K562 (cell line): ENCODE results near the gene PBRM1. TPM values are rescaled to one million over a fixed set of nuclear protein-coding genes. Genes with fewer than 3 reads are reported as not detected.

ENCODE experiments used
- ATAC-seq: fragments of 200-7000 bp; cut with Tn5 transposase; 3 replicates; pipeline ENCODE4 v1.9.1; 2020; ENCODE audit warnings: moderate library complexity
- BruUV-seq: library from RNA; stranded (reverse); fragments of 400-500 nt; replicated peaks from 2 replicates; lab custom pipeline; 2021; lab: Mats Ljungman, UMichigan
- CTCF ChIA-PET: fragments of 300-600 bp; formaldehyde crosslinking; extraction: SDS; loops from one replicate; lab custom pipeline; 2021; ENCODE audit warnings: low intra/inter-chr PET ratio; lab: Yijun Ruan, JAX
- POLR2A ChIA-PET: fragments of 300-600, 350-650 bp; sonication (Branson Sonifier 250); formaldehyde crosslinking; extraction: SDS; loops from one replicate; lab custom pipeline; 2021; ENCODE audit warnings: antibody characterized with exemption, inconsistent platforms; lab: Yijun Ruan, JAX
- DNase-seq, 4 experiments: peaks; one replicate each; pipeline versions ENCODE4 v3.0.0 to v3.0.0-alpha.2; 2011 to 2018; ENCODE audit warnings: low spot score in 3 of 4, mixed read lengths in 3 of 4; ENCODE audit errors: extremely low read depth in 1 of 4
- FAIRE-seq: peaks from 2 replicates; lab custom pipeline; 2011; peaks lifted over from hg19 to GRCh38; lab: Jason Lieb, UNC
- H2AFZ ChIP-seq: 2 replicates; pipeline ENCODE4 v1.6.0; 2011; ENCODE audit warnings: low read depth, low read length, control low read depth, inconsistent platforms
- H3K27ac ChIP-seq: fragments of 200-600 bp; 3 replicates; pipeline ENCODE4 v1.8.0; 2011; ENCODE audit warnings: low read depth, mild to moderate bottlenecking, control low read depth, inconsistent platforms, low read length, moderate library complexity, mixed read lengths; ENCODE audit errors: extremely low read depth
- H3K27me3 ChIP-seq, 2 experiments: fragments of 300-600 bp in 1 of 2; 2 replicates in 1 of 2; 3 replicates in 1 of 2; pipeline versions ENCODE4 v1.6.0 to v1.8.0; 2011; ENCODE audit warnings: inconsistent platforms in 2 of 2, low read length in 2 of 2, mild to moderate bottlenecking in 1 of 2, mixed read lengths in 1 of 2, moderate library complexity in 1 of 2; ENCODE audit not compliant: control insufficient read depth in 2 of 2, insufficient read depth in 2 of 2
- H3K36me3 ChIP-seq: fragments of 300-600 bp; 3 replicates; pipeline ENCODE4 v1.8.0; 2011; ENCODE audit warnings: mild to moderate bottlenecking, low read length, inconsistent platforms; ENCODE audit not compliant: control insufficient read depth, insufficient read depth
- H3K4me1 ChIP-seq, 2 experiments: fragments of 200-600 bp in 1 of 2; replicated peaks in 1 of 2; 2 replicates in 1 of 2; 3 replicates in 1 of 2; pipeline versions ENCODE4 v1.5.1 to v1.8.0; 2011; ENCODE audit warnings: inconsistent platforms in 2 of 2, low read length in 2 of 2, mild to moderate bottlenecking in 1 of 2, mixed read lengths in 1 of 2, moderate library complexity in 1 of 2; ENCODE audit not compliant: control insufficient read depth in 2 of 2, insufficient read depth in 2 of 2
- H3K4me2 ChIP-seq: 2 replicates; pipeline ENCODE4 v1.6.1; 2011; ENCODE audit warnings: low read length, control low read depth, inconsistent platforms, mixed read lengths; ENCODE audit not compliant: insufficient read depth
- H3K4me3 ChIP-seq: fragments of 200-600 bp; sonication (generic), shearing (Covaris generic); 2 replicates; pipeline ENCODE4 v1.5.1; 2016; ENCODE audit warnings: control low read depth, inconsistent platforms
- H3K79me2 ChIP-seq: fragments of 200-600 bp; 3 replicates; pipeline ENCODE4 v1.8.0; 2011; ENCODE audit warnings: low read length, inconsistent platforms; ENCODE audit not compliant: control insufficient read depth, insufficient read depth
- H3K9ac ChIP-seq, 2 experiments: 2 replicates each; pipeline versions ENCODE4 v1.6.0 to v1.6.1; 2011; ENCODE audit warnings: low read depth in 2 of 2, low read length in 2 of 2, control low read depth in 1 of 2, inconsistent platforms in 1 of 2, mild to moderate bottlenecking in 1 of 2, mixed read lengths in 1 of 2; ENCODE audit not compliant: insufficient read depth in 1 of 2
- H3K9me1 ChIP-seq: one replicate; pipeline ENCODE4 v1.6.0; 2011; ENCODE audit warnings: inconsistent platforms, mild to moderate bottlenecking, low read length, moderate library complexity; ENCODE audit not compliant: control insufficient read depth, insufficient read depth
- H3K9me3 ChIP-seq: replicated peaks from 2 replicates; pipeline ENCODE4 v1.5.1; 2011; ENCODE audit warnings: low read depth, low read length, inconsistent platforms; ENCODE audit not compliant: control insufficient read depth, insufficient read depth
- H4K20me1 ChIP-seq: replicated peaks from 2 replicates; pipeline ENCODE4 v1.6.1; 2011; ENCODE audit warnings: low read length, inconsistent platforms, mixed read lengths; ENCODE audit not compliant: control insufficient read depth, insufficient read depth
- BRF1 ChIP-seq: IDR thresholded peaks from 3 replicates; pipeline ENCODE4 v1.6.1; 2011; ENCODE audit warnings: borderline replicate concordance, mild to moderate bottlenecking; ENCODE audit not compliant: insufficient read length; ENCODE audit errors: extremely low read depth
- CEBPG ChIP-seq, 3 experiments: fragments of 200-800 bp in 1 of 3; sonication (Bioruptor generic) in 1 of 3; sonication (generic) in 1 of 3; formaldehyde crosslinking in 1 of 3; IDR thresholded peaks in 2 of 3; conservative IDR thresholded peaks in 1 of 3; 2 replicates each; pipeline versions ENCODE4 v1.6.1 to v1.8.0; 2016 to 2022; ENCODE audit warnings: missing compliant biosample characterization in 2 of 3, missing genetic modification characterization in 2 of 3, mild to moderate bottlenecking in 1 of 3, missing genetic modification reagents in 1 of 3
- E2F8 ChIP-seq: fragments of 450-650 bp; IDR thresholded peaks from 2 replicates; pipeline ENCODE4 v1.7.1; 2018; ENCODE audit warnings: mild to moderate bottlenecking, low read depth; ENCODE audit not compliant: partially characterized antibody
- PHTF2 ChIP-seq: fragments of 250-450 bp; sonication (Bioruptor Pico); IDR thresholded peaks from 2 replicates; pipeline ENCODE4 v1.5.0; 2021; ENCODE audit warnings: mild to moderate bottlenecking
- SOX6 ChIP-seq: fragments of 450-650 bp; IDR thresholded peaks from 2 replicates; pipeline ENCODE4 v1.6.1; 2014; ENCODE audit warnings: mild to moderate bottlenecking
- TFE3 ChIP-seq: fragments of 450-650 bp; formaldehyde crosslinking; IDR thresholded peaks from 2 replicates; pipeline ENCODE4 v1.4.0; 2020; ENCODE audit warnings: mild to moderate bottlenecking, mixed read lengths
- ZMIZ1 ChIP-seq, 2 experiments: fragments of 150-350 bp in 1 of 2; IDR thresholded peaks; 2 replicates each; pipeline ENCODE4 v1.6.1; 2012 to 2016; ENCODE audit warnings: low read depth in 2 of 2, low read length in 2 of 2, mild to moderate bottlenecking in 1 of 2, moderate library complexity in 1 of 2
- WGBS: fragments of 100-300 bp; shearing (Covaris generic); methylation state at CpG from one replicate; pipeline ENCODE4 v1.1.6; 2016; ENCODE audit warnings: low coverage, mixed read lengths; ENCODE audit not compliant: insufficient coverage; ENCODE audit errors: missing lambda C conversion rate; 5-methylcytosine and 5-hydroxymethylcytosine counted together
- in situ Hi-C: fragments of 300-500 bp; cut with MboI; formaldehyde crosslinking; loops from 4 replicates; pipeline ENCODE4 v1.15.0; 2018; ENCODE audit warnings: inconsistent platforms, mixed read lengths
- intact Hi-C: fragments of 100-400 bp; cut with micrococcal nuclease; formaldehyde crosslinking; loops from 2 replicates; pipeline ENCODE4 v1.14.2; 2022
- polyA plus RNA-seq, 8 experiments: library from polyadenylated mRNA; depleted of rRNA in 4 of 8; stranded (reverse) in 5 of 8; unstranded in 3 of 8; fragments of >200 nt; fragmentation: Nextera tagmentation in 2 of 8; fragmentation: Illumina TruSeq in 1 of 8; extraction: Ambion mirVana in 2 of 8; extraction: Trizol in 1 of 8; gene quantifications; 2 replicates each; pipeline versions ENCODE4 v1.2.1 to v1.2.3, GENCODE V29; 2011 to 2014; ENCODE audit warnings: inconsistent platforms in 1 of 8, missing spikeins in 1 of 8
- total RNA-seq, 7 experiments: library from RNA; depleted of rRNA in 6 of 7; stranded (reverse); fragments of >200 nt in 6 of 7; fragmentation: Illumina TruSeq in 2 of 7; extraction: Trizol in 2 of 7; gene quantifications; 2 replicates each; pipeline versions ENCODE4 v1.2.1 to v1.2.3, GENCODE V29; 2011 to 2021; ENCODE audit warnings: low replicate concordance in 1 of 7
- TF ChIP-seq, protein P1 (sequence below): fragments of 450-650 bp; IDR thresholded peaks from 2 replicates; pipeline ENCODE4 v1.6.1; 2016; ENCODE audit warnings: borderline replicate concordance
- TF ChIP-seq, protein P2 (sequence below): sonication (generic); formaldehyde crosslinking; IDR thresholded peaks from 2 replicates; pipeline ENCODE4 v1.8.1; 2022; ENCODE audit warnings: missing genetic modification reagents

Gene PBRM1
- total and polyA plus RNA-seq, 9 of the 15 experiments (the other 6 are each of a cell fraction or from before 2014, with no cell fraction given), result 3.9 to 31.8 (median 19.0) TPM

DNA sequence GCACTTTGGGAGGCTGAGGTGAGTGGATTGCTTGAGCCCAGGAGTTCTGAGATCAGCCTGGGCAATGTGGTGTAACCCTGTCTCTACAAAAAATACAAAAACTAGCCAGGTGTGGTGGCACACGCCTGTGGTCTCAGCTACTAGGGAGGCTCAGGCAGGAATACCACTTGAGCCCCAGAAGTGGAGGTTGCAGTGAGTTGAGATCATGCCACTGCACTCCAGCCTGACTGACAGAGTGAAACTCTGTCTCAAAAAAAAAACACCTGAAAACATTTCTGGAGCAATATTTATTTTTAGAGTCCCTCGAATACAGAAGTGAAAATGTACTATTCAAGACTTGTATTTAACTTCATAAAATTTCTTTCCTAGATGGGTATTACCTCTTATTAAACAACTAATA, 24.8 kb upstream of the PBRM1 start:
- no peak overlapping the region for H3K4me2 ChIP-seq
- no peak overlapping the region for H3K4me3 ChIP-seq
- peaks cover 17% of the 10 kb centered on the region; the same call in 2 of the 3 replicates for H3K36me3 ChIP-seq
- POLR2A ChIA-PET, result interaction anchor here (0.5 kb wide), 1 partner anchor 116 kb away, joined by 3 read pairs; no protein-coding TSS in a partner anchor
- no peaks in the 10 kb centered on the region; a peak in 2 of 5 replicates for H3K4me1 ChIP-seq
- no peak for DNase-seq
- H3K27me3 ChIP-seq, result no peaks in the 10 kb centered on the region
- H3K9me1 ChIP-seq, result no peaks in the 10 kb centered on the region
- 82% methylated on average over 2 of the region's 2 CpGs for WGBS
- no peak for FAIRE-seq
- H3K27ac ChIP-seq, result no peak overlapping the region
- H4K20me1 ChIP-seq, result no peaks in the 10 kb centered on the region
- H2AFZ ChIP-seq, result no peak overlapping the region
- in situ Hi-C loops (no loop called here), intact Hi-C loops (no loop called here)
- H3K9me3 ChIP-seq, result no peaks in the 10 kb centered on the region
- peaks cover 26% of the 10 kb centered on the region for H3K79me2 ChIP-seq
- no TSS peak for BruUV-seq
- ATAC-seq, result no peak
- H3K9ac ChIP-seq, result no peak overlapping the region
- CTCF ChIA-PET, result no interaction called here
- no peak for TF ChIP-seq ZMIZ1 (IDR thresholded peaks at IDR 0.05; ENCODE audit: low read depth in 2 of 2, low read length in 2 of 2)
- TF ChIP-seq, protein P1, sequence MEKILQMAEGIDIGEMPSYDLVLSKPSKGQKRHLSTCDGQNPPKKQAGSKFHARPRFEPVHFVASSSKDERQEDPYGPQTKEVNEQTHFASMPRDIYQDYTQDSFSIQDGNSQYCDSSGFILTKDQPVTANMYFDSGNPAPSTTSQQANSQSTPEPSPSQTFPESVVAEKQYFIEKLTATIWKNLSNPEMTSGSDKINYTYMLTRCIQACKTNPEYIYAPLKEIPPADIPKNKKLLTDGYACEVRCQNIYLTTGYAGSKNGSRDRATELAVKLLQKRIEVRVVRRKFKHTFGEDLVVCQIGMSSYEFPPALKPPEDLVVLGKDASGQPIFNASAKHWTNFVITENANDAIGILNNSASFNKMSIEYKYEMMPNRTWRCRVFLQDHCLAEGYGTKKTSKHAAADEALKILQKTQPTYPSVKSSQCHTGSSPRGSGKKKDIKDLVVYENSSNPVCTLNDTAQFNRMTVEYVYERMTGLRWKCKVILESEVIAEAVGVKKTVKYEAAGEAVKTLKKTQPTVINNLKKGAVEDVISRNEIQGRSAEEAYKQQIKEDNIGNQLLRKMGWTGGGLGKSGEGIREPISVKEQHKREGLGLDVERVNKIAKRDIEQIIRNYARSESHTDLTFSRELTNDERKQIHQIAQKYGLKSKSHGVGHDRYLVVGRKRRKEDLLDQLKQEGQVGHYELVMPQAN, result no peak
- TF ChIP-seq SOX6, result no peak
- TF ChIP-seq BRF1, result no peak
- TF ChIP-seq CEBPG (CRISPR knock-in tag; IDR thresholded peaks at IDR 0.05), result no peak
- no peak for TF ChIP-seq CEBPG (tag; conservative IDR thresholded peaks at IDR 0.05 in 1 of 2, IDR thresholded peaks at IDR 0.05 in 1 of 2)
- TF ChIP-seq, protein P2, sequence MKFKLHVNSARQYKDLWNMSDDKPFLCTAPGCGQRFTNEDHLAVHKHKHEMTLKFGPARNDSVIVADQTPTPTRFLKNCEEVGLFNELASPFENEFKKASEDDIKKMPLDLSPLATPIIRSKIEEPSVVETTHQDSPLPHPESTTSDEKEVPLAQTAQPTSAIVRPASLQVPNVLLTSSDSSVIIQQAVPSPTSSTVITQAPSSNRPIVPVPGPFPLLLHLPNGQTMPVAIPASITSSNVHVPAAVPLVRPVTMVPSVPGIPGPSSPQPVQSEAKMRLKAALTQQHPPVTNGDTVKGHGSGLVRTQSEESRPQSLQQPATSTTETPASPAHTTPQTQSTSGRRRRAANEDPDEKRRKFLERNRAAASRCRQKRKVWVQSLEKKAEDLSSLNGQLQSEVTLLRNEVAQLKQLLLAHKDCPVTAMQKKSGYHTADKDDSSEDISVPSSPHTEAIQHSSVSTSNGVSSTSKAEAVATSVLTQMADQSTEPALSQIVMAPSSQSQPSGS (CRISPR knock-in tag), result no peak
- TF ChIP-seq PHTF2, result no peak
- TF ChIP-seq E2F8, result no peak
- no peak for TF ChIP-seq TFE3 (CRISPR knock-in tag)
